ENCODE measurements around the gene CX3CL1. TPM values are rescaled to one million over a fixed set of nuclear protein-coding genes. Genes with fewer than 3 reads are reported as not detected.
"Not testable (repeated sequence)": the region's sequence is repeated elsewhere in the genome, so short reads cannot be mapped to it uniquely, and the experiment has no call there.

The CX3CL1 gene
- total RNA-seq, 2 experiments from 2014 or later = 0.14 TPM; not detected in 1

- DNase-seq = no peak
- Mint-ChIP-seq H3K9me3 (no peaks in the 10 kb centered on the region), H3K27ac (no peak overlapping the region), H3K27me3 (no peaks in the 10 kb centered on the region), H3K36me3 (no peaks in the 10 kb centered on the region), H3K4me3 (no peak overlapping the region), H3K4me1 (peaks cover 15% of the 10 kb centered on the region)
Observed at GRCh38 chr16:57384248-57385070, 12.2 kb downstream of the CX3CL1 start.

DNA sequence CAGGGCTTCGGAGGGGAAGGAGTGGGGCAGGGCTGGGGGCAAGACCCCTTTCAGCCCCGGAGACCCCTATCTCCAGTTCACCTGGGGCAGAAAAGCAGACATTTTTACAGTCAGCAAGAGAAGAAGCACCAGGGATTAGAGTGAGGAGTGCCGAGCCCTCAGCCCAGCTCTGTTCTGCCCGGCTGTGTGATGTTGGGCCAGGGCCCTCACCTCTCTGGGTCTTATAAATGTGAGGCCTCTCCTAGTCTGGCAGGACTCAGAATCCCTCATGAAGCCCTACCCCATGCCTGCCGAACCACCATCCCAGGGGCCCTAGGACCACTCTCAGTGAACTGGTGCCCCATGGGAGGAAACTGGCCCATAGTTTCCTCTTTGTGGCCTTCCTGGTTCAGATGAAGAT, 12.8 kb downstream of the CX3CL1 start:
- Mint-ChIP-seq H3K4me3 (no peak overlapping the region), H3K27ac (no peak overlapping the region), H3K4me1 (peaks cover 15% of the 10 kb centered on the region), H3K9me3 (no peaks in the 10 kb centered on the region), H3K27me3 (no peaks in the 10 kb centered on the region), H3K36me3 (no peaks in the 10 kb centered on the region)
- no peak for DNase-seq

DNA sequence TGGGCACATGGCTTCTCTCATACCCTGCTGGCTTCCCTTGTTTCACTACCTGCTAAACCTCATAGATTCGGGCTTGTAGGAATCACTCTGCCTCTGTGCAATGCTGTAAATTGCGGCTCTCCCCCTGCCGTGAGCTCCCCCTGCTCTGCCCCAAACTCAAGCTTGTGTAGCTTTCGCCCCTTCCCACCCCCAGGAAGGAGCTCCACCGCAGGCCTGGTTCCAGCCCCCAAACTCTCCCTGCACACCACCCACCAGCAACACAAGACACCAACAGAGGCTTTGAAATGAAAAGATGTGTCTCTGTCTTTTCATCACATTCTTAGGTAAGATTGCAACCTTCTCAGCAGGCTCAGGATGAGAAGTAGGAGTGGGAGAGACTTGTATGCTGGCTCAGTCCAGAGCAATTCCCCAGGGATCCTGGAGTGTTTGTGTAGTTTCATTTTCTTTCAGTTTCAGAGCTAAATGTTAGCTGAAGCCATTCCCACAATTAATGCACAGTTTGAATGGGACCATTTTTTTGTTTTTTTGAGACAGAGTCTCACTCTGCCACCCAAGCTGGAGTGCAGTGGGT, 14.2 kb downstream of the CX3CL1 start:
- no peak overlapping the region for H3K4me3 Mint-ChIP-seq
- H3K27me3 Mint-ChIP-seq = peaks cover 5% of the 10 kb centered on the region
- no peak for DNase-seq
- no peaks in the 10 kb centered on the region for H3K9me3 Mint-ChIP-seq
- H3K36me3 Mint-ChIP-seq = no peaks in the 10 kb centered on the region
- H3K4me1 Mint-ChIP-seq = peaks cover 9% of the 10 kb centered on the region
- no peak overlapping the region for H3K27ac Mint-ChIP-seq

GRCh38 chr16:57387598-57388354, 15.5 kb downstream of the CX3CL1 start:
- DNase-seq = no peak
- no peaks in the 10 kb centered on the region for H3K36me3 Mint-ChIP-seq
- no peaks in the 10 kb centered on the region for H3K9me3 Mint-ChIP-seq
- peaks cover 5% of the 10 kb centered on the region for H3K27me3 Mint-ChIP-seq
- H3K27ac Mint-ChIP-seq = peak overlapping the region; percentile 7
- H3K4me1 Mint-ChIP-seq = peaks cover 7% of the 10 kb centered on the region
- no peak overlapping the region for H3K4me3 Mint-ChIP-seq

DNA sequence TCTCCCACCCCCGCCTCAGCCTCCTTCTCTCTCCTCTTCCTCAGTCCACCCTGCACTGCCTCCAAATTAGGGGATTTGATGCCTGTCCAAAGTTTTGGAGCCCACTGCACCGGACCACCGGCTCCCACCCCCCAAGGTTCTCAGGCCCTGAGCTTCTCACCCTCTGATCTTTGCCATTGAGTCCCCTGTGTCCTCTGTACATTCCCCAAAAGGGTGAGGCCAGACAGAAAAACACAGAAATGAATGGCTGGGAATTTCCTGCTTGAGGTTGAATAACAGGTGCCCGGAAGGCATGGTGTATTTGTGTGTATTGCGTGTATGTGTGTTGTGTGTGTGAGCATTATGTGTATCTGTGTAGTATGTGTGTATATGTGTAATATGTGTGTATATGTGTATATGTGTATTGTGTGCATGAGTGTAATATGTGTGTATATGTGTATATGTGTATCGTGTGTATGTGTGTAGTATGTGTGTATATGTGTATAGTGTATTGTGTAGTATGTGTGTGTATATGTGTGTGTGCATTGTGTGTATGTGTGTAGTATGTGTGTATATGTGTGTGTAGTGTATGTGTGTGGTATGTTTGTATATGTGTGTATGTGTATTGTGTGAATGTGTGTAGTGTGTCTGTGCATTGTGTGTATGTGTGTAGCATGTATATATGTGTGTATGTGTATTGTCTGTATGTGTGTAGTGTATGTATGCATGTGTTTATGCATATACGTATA, 16.2 kb downstream of the CX3CL1 start:
- H3K9me3 Mint-ChIP-seq = no peaks in the 10 kb centered on the region
- H3K4me1 Mint-ChIP-seq = peaks cover 7% of the 10 kb centered on the region
- H3K27me3 Mint-ChIP-seq = peaks cover 5% of the 10 kb centered on the region
- no peak for DNase-seq
- H3K36me3 Mint-ChIP-seq = no peaks in the 10 kb centered on the region
- H3K27ac Mint-ChIP-seq = no peak overlapping the region
- no peak overlapping the region for H3K4me3 Mint-ChIP-seq

DNA sequence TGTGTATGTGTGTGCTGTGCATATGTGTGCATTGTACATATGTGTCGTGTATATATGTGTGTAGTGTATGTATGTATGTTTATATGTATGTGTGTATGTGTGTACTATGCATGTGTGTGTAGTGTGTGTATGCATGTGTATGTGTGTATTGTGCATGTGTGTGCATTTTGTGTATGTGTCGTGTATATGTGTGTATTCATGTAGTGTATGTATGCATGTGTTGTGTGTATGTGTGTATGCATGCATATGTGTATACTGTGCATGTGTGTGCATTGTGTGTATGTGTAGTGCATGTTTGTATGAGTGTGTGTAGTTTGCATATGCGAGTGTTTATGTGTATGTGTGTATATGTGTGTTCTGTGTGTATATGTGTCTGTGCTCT, 16.8 kb downstream of the CX3CL1 start:
- no peak overlapping the region for H3K27ac Mint-ChIP-seq
- H3K9me3 Mint-ChIP-seq = no peaks in the 10 kb centered on the region
- H3K4me1 Mint-ChIP-seq = peaks cover 7% of the 10 kb centered on the region
- peaks cover 5% of the 10 kb centered on the region for H3K27me3 Mint-ChIP-seq
- H3K36me3 Mint-ChIP-seq = no peaks in the 10 kb centered on the region
- DNase-seq = no peak
- no peak overlapping the region for H3K4me3 Mint-ChIP-seq

- Mint-ChIP-seq H3K27me3 (peaks cover 5% of the 10 kb centered on the region), H3K27ac (no peak overlapping the region), H3K4me3 (no peak overlapping the region), H3K36me3 (no peaks in the 10 kb centered on the region), H3K4me1 (peaks cover 7% of the 10 kb centered on the region), H3K9me3 (no peaks in the 10 kb centered on the region)
- DNase-seq = no peak
Observed at GRCh38 chr16:57390636-57391295, 18.5 kb downstream of the CX3CL1 start.

GRCh38 chr16:57391300-57391699, 19.0 kb downstream of the CX3CL1 start:
- no peak for DNase-seq
- H3K4me1 Mint-ChIP-seq = peaks cover 7% of the 10 kb centered on the region
- H3K4me3 Mint-ChIP-seq = no peak overlapping the region
- no peaks in the 10 kb centered on the region for H3K36me3 Mint-ChIP-seq
- H3K9me3 Mint-ChIP-seq = no peaks in the 10 kb centered on the region
- H3K27me3 Mint-ChIP-seq = peaks cover 5% of the 10 kb centered on the region
- no peak overlapping the region for H3K27ac Mint-ChIP-seq

GRCh38 chr16:57391708-57392107, 19.4 kb downstream of the CX3CL1 start:
- Mint-ChIP-seq H3K4me1 (peaks cover 4% of the 10 kb centered on the region), H3K4me3 (no peak overlapping the region), H3K36me3 (no peaks in the 10 kb centered on the region), H3K27ac (no peak overlapping the region), H3K9me3 (no peaks in the 10 kb centered on the region), H3K27me3 (peaks cover 5% of the 10 kb centered on the region)
- DNase-seq = no peak

DNA sequence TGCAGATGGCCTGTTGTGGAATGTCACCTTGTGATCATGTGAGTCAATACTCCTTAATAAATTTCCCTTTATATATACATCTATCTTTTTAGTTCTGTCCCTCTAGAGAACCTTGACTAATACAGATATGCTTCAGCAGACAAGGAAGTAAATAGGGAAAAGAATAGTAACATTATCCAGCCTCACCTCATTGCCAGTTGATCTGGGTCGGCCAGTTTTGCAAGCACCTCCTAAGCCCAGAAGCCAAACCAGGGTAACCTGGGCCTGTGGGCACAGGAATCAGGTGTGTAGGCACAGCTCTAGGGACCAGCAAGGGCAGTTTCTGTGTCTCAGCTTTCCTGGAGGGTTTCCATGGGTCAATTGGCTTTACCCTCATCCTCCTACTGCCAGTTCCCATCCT, 20.4 kb downstream of the CX3CL1 start:
- Mint-ChIP-seq H3K36me3 (no peaks in the 10 kb centered on the region), H3K27me3 (peaks cover 5% of the 10 kb centered on the region), H3K4me1 (peaks cover 4% of the 10 kb centered on the region), H3K4me3 (no peak overlapping the region), H3K27ac (no peak overlapping the region), H3K9me3 (no peaks in the 10 kb centered on the region)
- DNase-seq = no peak

GRCh38 chr16:57394444-57394843, 22.2 kb downstream of the CX3CL1 start:
- Mint-ChIP-seq H3K27me3 (peaks cover 5% of the 10 kb centered on the region), H3K27ac (no peak overlapping the region), H3K36me3 (no peaks in the 10 kb centered on the region), H3K9me3 (no peaks in the 10 kb centered on the region), H3K4me3 (no peak overlapping the region), H3K4me1 (no peaks in the 10 kb centered on the region)
- no peak for DNase-seq

GRCh38 chr16:57395026-57395425, 22.7 kb downstream of the CX3CL1 start:
- H3K36me3 Mint-ChIP-seq = no peaks in the 10 kb centered on the region
- no peak overlapping the region for H3K4me3 Mint-ChIP-seq
- no peak overlapping the region for H3K27ac Mint-ChIP-seq
- H3K4me1 Mint-ChIP-seq = no peaks in the 10 kb centered on the region
- H3K27me3 Mint-ChIP-seq = peaks cover 5% of the 10 kb centered on the region
- H3K9me3 Mint-ChIP-seq = no peaks in the 10 kb centered on the region
- no peak for DNase-seq

- no peaks in the 10 kb centered on the region for H3K9me3 Mint-ChIP-seq
- no peak overlapping the region for H3K27ac Mint-ChIP-seq
- no peak for DNase-seq
- no peaks in the 10 kb centered on the region for H3K4me1 Mint-ChIP-seq
- no peaks in the 10 kb centered on the region for H3K27me3 Mint-ChIP-seq
- H3K4me3 Mint-ChIP-seq = no peak overlapping the region
- H3K36me3 Mint-ChIP-seq = no peaks in the 10 kb centered on the region
Observed at GRCh38 chr16:57396786-57397185, 24.5 kb downstream of the CX3CL1 start.

DNA sequence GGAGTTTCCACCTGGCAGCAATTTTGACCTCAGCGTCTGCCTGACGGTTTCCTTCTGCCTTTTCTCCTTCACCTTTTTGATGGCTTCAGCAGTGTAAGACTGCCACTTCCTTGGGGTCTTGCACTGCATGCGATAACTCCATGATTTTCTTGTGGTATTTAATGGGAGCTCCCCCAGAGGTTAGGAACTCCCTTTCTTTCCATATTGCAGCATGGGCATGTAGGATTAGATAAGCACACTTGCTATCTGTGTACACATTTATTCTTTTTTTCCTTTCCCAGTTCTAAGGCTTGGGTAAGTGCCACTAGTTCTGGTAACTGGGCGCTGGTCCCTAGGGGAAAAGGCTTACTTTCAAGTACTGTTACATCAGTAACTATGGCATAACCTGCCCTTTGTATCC, 25.2 kb downstream of the CX3CL1 start:
- DNase-seq, H3K4me3 Mint-ChIP-seq, H3K9me3 Mint-ChIP-seq, H3K36me3 Mint-ChIP-seq, H3K4me1 Mint-ChIP-seq, H3K27ac Mint-ChIP-seq, H3K27me3 Mint-ChIP-seq: not testable (repeated sequence)
